B cell (primary cell): ENCODE data around the gene RBP4.

Experiments
- EZH2 ChIP-seq: IDR thresholded peaks from 2 replicates; pipeline ENCODE4 v1.6.1; 2012; ENCODE audit warnings: borderline replicate concordance, low read depth, mild to moderate bottlenecking, moderate library complexity, low read length; ENCODE audit not compliant: insufficient read depth, poor library complexity, severe bottlenecking
- TF ChIP-seq, protein P1 (sequence below): fragments of 200-600 bp; IDR thresholded peaks from one replicate; pipeline ENCODE4 v1.8.0; 2022; ENCODE audit warnings: antibody characterized with exemption, mild to moderate bottlenecking

DNA sequence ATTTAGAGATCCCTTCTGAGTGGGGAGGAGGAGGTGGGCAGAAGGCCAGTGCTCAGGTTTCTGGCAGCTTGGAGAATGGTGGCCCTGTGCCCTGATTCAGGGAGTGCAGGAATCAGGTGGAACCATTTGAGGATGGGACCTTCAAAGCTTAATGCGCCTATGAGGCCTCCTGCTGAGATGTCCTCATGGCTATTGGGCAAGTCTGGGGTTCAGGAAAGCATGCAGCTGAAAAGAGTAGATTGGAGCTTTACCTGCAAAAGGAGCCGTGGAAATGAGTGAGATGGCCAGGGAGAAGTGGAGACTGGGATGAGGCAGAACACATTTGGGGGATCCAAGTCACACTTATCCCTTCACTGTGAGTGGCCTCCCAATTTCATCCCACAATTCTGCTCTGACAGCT is 28.4 kb downstream of the RBP4 start:
- TF ChIP-seq, protein P1, sequence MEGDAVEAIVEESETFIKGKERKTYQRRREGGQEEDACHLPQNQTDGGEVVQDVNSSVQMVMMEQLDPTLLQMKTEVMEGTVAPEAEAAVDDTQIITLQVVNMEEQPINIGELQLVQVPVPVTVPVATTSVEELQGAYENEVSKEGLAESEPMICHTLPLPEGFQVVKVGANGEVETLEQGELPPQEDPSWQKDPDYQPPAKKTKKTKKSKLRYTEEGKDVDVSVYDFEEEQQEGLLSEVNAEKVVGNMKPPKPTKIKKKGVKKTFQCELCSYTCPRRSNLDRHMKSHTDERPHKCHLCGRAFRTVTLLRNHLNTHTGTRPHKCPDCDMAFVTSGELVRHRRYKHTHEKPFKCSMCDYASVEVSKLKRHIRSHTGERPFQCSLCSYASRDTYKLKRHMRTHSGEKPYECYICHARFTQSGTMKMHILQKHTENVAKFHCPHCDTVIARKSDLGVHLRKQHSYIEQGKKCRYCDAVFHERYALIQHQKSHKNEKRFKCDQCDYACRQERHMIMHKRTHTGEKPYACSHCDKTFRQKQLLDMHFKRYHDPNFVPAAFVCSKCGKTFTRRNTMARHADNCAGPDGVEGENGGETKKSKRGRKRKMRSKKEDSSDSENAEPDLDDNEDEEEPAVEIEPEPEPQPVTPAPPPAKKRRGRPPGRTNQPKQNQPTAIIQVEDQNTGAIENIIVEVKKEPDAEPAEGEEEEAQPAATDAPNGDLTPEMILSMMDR = no peak
- TF ChIP-seq EZH2 = no peak
